ENCODE data around the gene RANBP3. TPM values are rescaled to one million over a fixed set of nuclear protein-coding genes. Genes with fewer than 3 reads are reported as not detected.
A peak's percentile ranks its signal among the peaks of the same experiment; 100 is the strongest.

Gene RANBP3
- total and polyA plus RNA-seq, 7 donors: 27.0 to 86.4 (median 63.1) TPM

GRCh38 chr19:5895409-5895808 lies 82.5 kb downstream of the RANBP3 start:
- no peak for TF ChIP-seq EP300 (IDR thresholded peaks at IDR 0.05)
- TF ChIP-seq POLR2AphosphoS5 (IDR thresholded peaks at IDR 0.05): no peak
- no peak for TF ChIP-seq POLR2A (IDR thresholded peaks at IDR 0.05)
- TF ChIP-seq CTCF (IDR thresholded peaks at IDR 0.05): no peak
- Histone ChIP-seq H3K27me3 (no peaks in the 10 kb centered on the region), H3K27ac (no peak overlapping the region), H3K9me3 (no peaks in the 10 kb centered on the region), H3K4me1 (peaks cover 0 to 27% (median 23%) of the 10 kb centered on the region in 4 donors), H3K36me3 (peaks cover 6 to 35% (median 12%) of the 10 kb centered on the region in 4 donors), H3K4me3 (no peak overlapping the region)
- DNase-seq: no peak
- WGBS, 2 donors: 79 to 87% methylated on average over 15 of the region's 15 CpGs
- intact Hi-C loops (cut with DNase I): no loop called here

GRCh38 chr19:5894704-5895349 lies 83.1 kb downstream of the RANBP3 start:
- 85 to 92% methylated on average over 28 of the region's 28 CpGs for WGBS, 2 donors
- Histone ChIP-seq H3K27ac (no peak overlapping the region), H3K27me3 (no peaks in the 10 kb centered on the region), H3K36me3 (peaks cover 6 to 30% (median 12%) of the 10 kb centered on the region in 4 donors), H3K4me3 (no peak overlapping the region), H3K9me3 (no peaks in the 10 kb centered on the region), H3K4me1 (peaks cover 0 to 33% (median 29%) of the 10 kb centered on the region in 4 donors)
- DNase-seq: no peak
- intact Hi-C loops (cut with DNase I): no loop called here
- no peak for TF ChIP-seq POLR2A (IDR thresholded peaks at IDR 0.05)

- H3K27me3 ChIP-seq: no peaks in the 10 kb centered on the region
- peaks cover 0 to 39% (median 35%) of the 10 kb centered on the region in 4 donors for H3K4me1 ChIP-seq
- no peak overlapping the region for H3K4me3 ChIP-seq
- 86 to 87% methylated on average over 28 of the region's 28 CpGs for WGBS, 2 donors
- H3K27ac ChIP-seq: peak overlapping the region in 1 of 4 donors; percentile 16
- H3K36me3 ChIP-seq: peaks cover 6 to 30% (median 12%) of the 10 kb centered on the region in 4 donors
- no peak for DNase-seq
- intact Hi-C loops (cut with DNase I): no loop called here
- no peak for TF ChIP-seq POLR2AphosphoS5 (IDR thresholded peaks at IDR 0.05)
- no peak for TF ChIP-seq EP300 (IDR thresholded peaks at IDR 0.05)
- TF ChIP-seq CTCF (IDR thresholded peaks at IDR 0.05): no peak
- no peak for TF ChIP-seq POLR2A (IDR thresholded peaks at IDR 0.05)
- H3K9me3 ChIP-seq: no peaks in the 10 kb centered on the region
These were observed 83.8 kb downstream of the RANBP3 start for GRCh38 chr19:5893907-5894703.

- TF ChIP-seq POLR2A (IDR thresholded peaks at IDR 0.05) (no peak), CTCF (IDR thresholded peaks at IDR 0.05) (no peak), POLR2AphosphoS5 (IDR thresholded peaks at IDR 0.05) (no peak), EP300 (IDR thresholded peaks at IDR 0.05) (no peak)
- peak overlapping the region in 1 of 4 donors; percentile 16 for H3K27ac ChIP-seq
- no peak overlapping the region for H3K4me3 ChIP-seq
- DNase-seq: no peak
- no peaks in the 10 kb centered on the region for H3K27me3 ChIP-seq
- H3K4me1 ChIP-seq: peaks cover 0 to 39% (median 36%) of the 10 kb centered on the region in 4 donors
- intact Hi-C loops (cut with DNase I): no loop called here
- H3K9me3 ChIP-seq: no peaks in the 10 kb centered on the region
- WGBS, 2 donors: 81 to 84% methylated on average over 13 of the region's 13 CpGs
- H3K36me3 ChIP-seq: peaks cover 6 to 30% (median 12%) of the 10 kb centered on the region in 4 donors
These were observed 84.5 kb downstream of the RANBP3 start for GRCh38 chr19:5893296-5893903.
